Astrocyte (in vitro differentiated cells and primary cell): Measurements from ENCODE around the gene STT3B. TPM values are rescaled to one million over a fixed set of nuclear protein-coding genes. Genes with fewer than 3 reads are reported as not detected.

Experiments
- DNase-seq: peaks from one replicate; pipeline ENCODE4 v3.0.0-alpha.2; 2010; ENCODE audit warnings: low read depth
- FAIRE-seq: peaks from 2 replicates; lab custom pipeline; 2011; peaks lifted over from hg19 to GRCh38; lab: Jason Lieb, UNC
- H2AFZ ChIP-seq: 2 replicates; pipeline ENCODE4 v1.6.0; 2012; ENCODE audit warnings: low read depth, low read length, inconsistent platforms
- H3K27ac ChIP-seq: 2 replicates; pipeline ENCODE4 v1.5.1; 2011; ENCODE audit warnings: low read depth, low read length, inconsistent platforms
- H3K27me3 ChIP-seq: 2 replicates; pipeline ENCODE4 v1.6.0; 2011; ENCODE audit warnings: low read length, inconsistent platforms; ENCODE audit not compliant: insufficient read depth
- H3K36me3 ChIP-seq: 2 replicates; pipeline ENCODE4 v1.5.1; 2011; ENCODE audit warnings: low read length, inconsistent platforms; ENCODE audit not compliant: insufficient read depth
- H3K4me1 ChIP-seq: 2 replicates; pipeline ENCODE4 v1.5.1; 2011; ENCODE audit warnings: low read length, inconsistent platforms; ENCODE audit not compliant: insufficient read depth
- H3K4me2 ChIP-seq: 2 replicates; pipeline ENCODE4 v1.6.0; 2012; ENCODE audit warnings: low read length, inconsistent platforms
- H3K4me3 ChIP-seq: 2 replicates; pipeline ENCODE4 v1.5.1; 2011; ENCODE audit warnings: low read depth, mild to moderate bottlenecking, low read length, inconsistent platforms; ENCODE audit not compliant: insufficient read depth
- H3K79me2 ChIP-seq: 2 replicates; pipeline ENCODE4 v1.6.0; 2012; ENCODE audit warnings: mild to moderate bottlenecking, low read length, inconsistent platforms; ENCODE audit not compliant: insufficient read depth
- H3K9ac ChIP-seq: 2 replicates; pipeline ENCODE4 v1.6.0; 2012; ENCODE audit warnings: mild to moderate bottlenecking, low read length, inconsistent platforms
- H3K9me3 ChIP-seq: 2 replicates; pipeline ENCODE4 v1.5.1; 2012; ENCODE audit warnings: low read depth, mild to moderate bottlenecking, low read length, inconsistent platforms; ENCODE audit not compliant: insufficient read depth
- H4K20me1 ChIP-seq: 2 replicates; pipeline ENCODE4 v1.6.0; 2012; ENCODE audit warnings: low read length, inconsistent platforms; ENCODE audit not compliant: insufficient read depth
- H3K27ac Mint-ChIP-seq: one replicate; pipeline ENCODE4 v1.8.0; 2021; ENCODE audit warnings: mild to moderate bottlenecking, mixed read lengths; ENCODE audit not compliant: unreplicated experiment
- H3K27me3 Mint-ChIP-seq: one replicate; pipeline ENCODE4 v1.8.0; 2021; ENCODE audit warnings: low read depth, mixed read lengths; ENCODE audit not compliant: unreplicated experiment
- H3K36me3 Mint-ChIP-seq: one replicate; pipeline ENCODE4 v1.8.0; 2021; ENCODE audit warnings: low read depth, mixed read lengths; ENCODE audit not compliant: unreplicated experiment
- H3K4me1 Mint-ChIP-seq: one replicate; pipeline ENCODE4 v1.8.0; 2021; ENCODE audit warnings: low read depth, mixed read lengths; ENCODE audit not compliant: unreplicated experiment
- H3K4me3 Mint-ChIP-seq: one replicate; pipeline ENCODE4 v1.8.0; 2021; ENCODE audit warnings: mild to moderate bottlenecking, moderate library complexity, mixed read lengths; ENCODE audit not compliant: unreplicated experiment
- H3K9me3 Mint-ChIP-seq: one replicate; pipeline ENCODE4 v1.8.0; 2021; ENCODE audit warnings: mild to moderate bottlenecking, mixed read lengths; ENCODE audit not compliant: unreplicated experiment
- EZH2 ChIP-seq: IDR thresholded peaks from 2 replicates; pipeline ENCODE4 v1.6.1; 2012; ENCODE audit warnings: mild to moderate bottlenecking, low read length, inconsistent platforms; ENCODE audit not compliant: insufficient read depth
- total RNA-seq: library from RNA; stranded (reverse); gene quantifications from 2 replicates; pipeline ENCODE4 v1.2.1, GENCODE V29; 2021
- TF ChIP-seq, protein P1 (sequence below): IDR thresholded peaks from 2 replicates; pipeline ENCODE4 v1.5.1; 2011; ENCODE audit warnings: low read depth, mild to moderate bottlenecking, inconsistent platforms, low read length, moderate library complexity; ENCODE audit not compliant: insufficient read depth

STT3B gene
- total RNA-seq, 1 donor from 2014 or later: 156 TPM

DNA sequence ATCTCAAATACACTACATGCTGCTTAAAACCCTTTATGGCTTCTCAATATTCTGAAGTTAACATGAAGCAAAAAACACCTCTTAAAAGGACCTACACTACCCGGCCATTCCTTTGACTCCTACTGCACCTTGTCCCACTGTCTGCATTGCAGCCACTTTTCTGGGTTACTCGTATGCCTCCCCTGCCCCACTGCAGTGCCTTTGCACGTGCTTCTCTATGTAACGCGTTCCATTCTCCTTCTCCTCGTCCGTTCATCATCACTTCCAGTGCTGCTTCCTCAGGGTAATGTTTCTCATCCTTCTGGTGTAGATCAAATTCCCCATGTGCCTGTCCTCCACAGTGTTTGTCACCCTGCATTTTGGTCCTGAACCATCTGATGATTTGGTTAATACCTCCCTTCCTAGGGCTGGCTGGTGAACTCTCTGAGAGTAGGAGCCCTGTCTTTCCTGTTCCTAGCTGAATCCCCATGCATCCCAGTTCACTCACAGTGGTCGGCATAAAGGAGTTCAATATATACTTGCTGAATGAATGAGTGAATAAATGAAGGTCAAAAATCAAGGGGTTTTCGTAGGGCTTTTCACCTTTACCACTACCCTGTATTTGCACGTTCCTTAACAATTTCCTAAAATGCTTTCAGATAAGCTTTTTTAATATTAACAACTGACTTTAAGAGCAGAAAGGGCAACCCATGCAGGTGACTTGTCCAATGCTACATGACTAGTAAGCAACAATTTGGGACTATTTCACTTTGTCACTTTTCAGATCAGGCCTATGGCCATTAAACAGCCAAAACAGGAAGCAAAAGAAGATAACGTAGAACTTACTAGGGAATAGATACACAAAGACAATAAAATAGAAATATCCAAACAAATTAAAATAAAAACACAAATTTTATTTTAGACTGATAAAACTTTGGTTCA is 2.4 kb upstream of the STT3B start:
- FAIRE-seq: no peak
- no peak overlapping the region for H3K4me3 ChIP-seq
- H3K27ac Mint-ChIP-seq: no peak overlapping the region

DNA sequence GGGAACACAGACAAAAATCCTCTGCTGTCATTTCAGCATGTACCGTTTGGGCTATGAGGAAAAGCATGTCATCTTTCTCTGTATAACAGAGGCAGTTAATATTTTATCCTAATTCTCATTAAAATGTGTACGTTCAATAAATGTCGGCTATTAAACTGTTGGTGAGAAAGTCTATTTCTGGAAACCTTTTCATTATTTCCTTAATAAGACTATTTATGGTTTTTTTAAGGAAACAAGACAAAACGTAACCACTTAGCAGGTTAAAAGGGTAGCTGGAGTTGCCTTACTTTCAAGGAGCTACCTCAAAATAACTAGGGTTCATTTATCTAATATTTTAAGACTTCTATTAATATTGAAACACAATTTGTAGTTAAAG is 1.8 kb upstream of the STT3B start:
- Mint-ChIP-seq H3K27ac (no peak overlapping the region), H3K4me1 (peaks cover 6% of the 10 kb centered on the region), H3K27me3 (no peaks in the 10 kb centered on the region), H3K9me3 (no peaks in the 10 kb centered on the region), H3K36me3 (no peaks in the 10 kb centered on the region), H3K4me3 (no peak overlapping the region)
- H3K9ac ChIP-seq: peak overlapping the region; percentile 94
- no peaks in the 10 kb centered on the region for H3K9me3 ChIP-seq
- H4K20me1 ChIP-seq: peaks cover 26% of the 10 kb centered on the region
- H3K4me3 ChIP-seq: peak overlapping the region; percentile 64
- no peak overlapping the region for H3K27ac ChIP-seq
- peak overlapping the region; percentile 90 for H3K4me2 ChIP-seq
- no peak for TF ChIP-seq EZH2
- TF ChIP-seq, protein P1, sequence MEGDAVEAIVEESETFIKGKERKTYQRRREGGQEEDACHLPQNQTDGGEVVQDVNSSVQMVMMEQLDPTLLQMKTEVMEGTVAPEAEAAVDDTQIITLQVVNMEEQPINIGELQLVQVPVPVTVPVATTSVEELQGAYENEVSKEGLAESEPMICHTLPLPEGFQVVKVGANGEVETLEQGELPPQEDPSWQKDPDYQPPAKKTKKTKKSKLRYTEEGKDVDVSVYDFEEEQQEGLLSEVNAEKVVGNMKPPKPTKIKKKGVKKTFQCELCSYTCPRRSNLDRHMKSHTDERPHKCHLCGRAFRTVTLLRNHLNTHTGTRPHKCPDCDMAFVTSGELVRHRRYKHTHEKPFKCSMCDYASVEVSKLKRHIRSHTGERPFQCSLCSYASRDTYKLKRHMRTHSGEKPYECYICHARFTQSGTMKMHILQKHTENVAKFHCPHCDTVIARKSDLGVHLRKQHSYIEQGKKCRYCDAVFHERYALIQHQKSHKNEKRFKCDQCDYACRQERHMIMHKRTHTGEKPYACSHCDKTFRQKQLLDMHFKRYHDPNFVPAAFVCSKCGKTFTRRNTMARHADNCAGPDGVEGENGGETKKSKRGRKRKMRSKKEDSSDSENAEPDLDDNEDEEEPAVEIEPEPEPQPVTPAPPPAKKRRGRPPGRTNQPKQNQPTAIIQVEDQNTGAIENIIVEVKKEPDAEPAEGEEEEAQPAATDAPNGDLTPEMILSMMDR: no peak
- peaks cover 7% of the 10 kb centered on the region for H3K4me1 ChIP-seq
- FAIRE-seq (no peak), DNase-seq (no peak)
- H3K27me3 ChIP-seq: no peaks in the 10 kb centered on the region
- no peak overlapping the region for H2AFZ ChIP-seq
- peaks cover 32% of the 10 kb centered on the region for H3K79me2 ChIP-seq
- H3K36me3 ChIP-seq: no peaks in the 10 kb centered on the region

More for the DNA sequence above, 2.4 kb upstream of the STT3B start:
- Mint-ChIP-seq H3K36me3 (no peaks in the 10 kb centered on the region), H3K27me3 (no peaks in the 10 kb centered on the region), H3K4me1 (peaks cover 4% of the 10 kb centered on the region), H3K9me3 (no peaks in the 10 kb centered on the region), H3K4me3 (no peak overlapping the region)
- Histone ChIP-seq H3K36me3 (no peaks in the 10 kb centered on the region), H3K4me2 (peak overlapping the region; percentile 90), H3K9ac (no peak overlapping the region), H4K20me1 (peaks cover 19% of the 10 kb centered on the region), H3K79me2 (peaks cover 25% of the 10 kb centered on the region), H3K27me3 (no peaks in the 10 kb centered on the region), H3K27ac (no peak overlapping the region), H3K4me1 (peaks cover 7% of the 10 kb centered on the region), H2AFZ (no peak overlapping the region), H3K9me3 (no peaks in the 10 kb centered on the region)
- no peak for DNase-seq
- TF ChIP-seq, protein P1: no peak
- TF ChIP-seq EZH2: no peak
